ENCODE measurements around the gene GLOD4. TPM values are rescaled to one million over a fixed set of nuclear protein-coding genes. Genes with fewer than 3 reads are reported as not detected.
A peak's percentile ranks its signal among the peaks of the same experiment; 100 is the strongest.

The GLOD4 gene, protein sequence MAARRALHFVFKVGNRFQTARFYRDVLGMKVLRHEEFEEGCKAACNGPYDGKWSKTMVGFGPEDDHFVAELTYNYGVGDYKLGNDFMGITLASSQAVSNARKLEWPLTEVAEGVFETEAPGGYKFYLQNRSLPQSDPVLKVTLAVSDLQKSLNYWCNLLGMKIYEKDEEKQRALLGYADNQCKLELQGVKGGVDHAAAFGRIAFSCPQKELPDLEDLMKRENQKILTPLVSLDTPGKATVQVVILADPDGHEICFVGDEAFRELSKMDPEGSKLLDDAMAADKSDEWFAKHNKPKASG
- total RNA-seq (2013; cell fraction: nucleolus; rRNA removed): 72.1 and 79.7 TPM in 2 replicates
- 40.8 and 53.9 TPM in 2 replicates for total RNA-seq (2014; rRNA removed)
- total RNA-seq (2014; rRNA removed; fragmentation: Illumina TruSeq; extraction: Trizol): 59.9 and 65.3 TPM in 2 replicates
- 68.2 and 72.0 TPM in 2 replicates for total RNA-seq (2021)
- polyA plus RNA-seq (2011; ENCODE audit: low read depth): 37.5 TPM
- polyA plus RNA-seq (2011; rRNA removed): 87.1 and 108 TPM in 2 replicates
- polyA plus RNA-seq (2011; cell fraction: cytosol; rRNA removed): 34.3 and 46.0 TPM in 2 replicates
- 47.0 and 56.4 TPM in 2 replicates for polyA plus RNA-seq (2011; cell fraction: nucleus; rRNA removed)
- 45.5 and 52.9 TPM in 2 replicates for polyA plus RNA-seq (2012)
- polyA plus RNA-seq (2014; fragmentation: Illumina TruSeq; extraction: Trizol): 67.4 and 72.0 TPM in 2 replicates
- polyA plus RNA-seq (2014; fragmentation: Nextera tagmentation; extraction: Ambion mirVana): 100 to 1,000 TPM in 1 of 2 experiments, 10 to 100 TPM in 1; 83.4 to 107 TPM
- 67.1 and 79.0 TPM in 2 replicates for polyA plus RNA-seq (2014; rRNA removed)
- polyA plus RNA-seq (2016; fragmentation: Nextera tagmentation; extraction: Ambion mirVana): 10 to 100 TPM; 90.7 to 91.3 TPM
- polyA minus RNA-seq (2011; rRNA and poly(A)+ RNA removed): 20.7 and 26.4 TPM in 2 replicates
- polyA minus RNA-seq (2011; cell fraction: cytosol; rRNA and poly(A)+ RNA removed): 13.1 and 18.4 TPM in 2 replicates
- polyA minus RNA-seq (2011; cell fraction: nucleus; rRNA and poly(A)+ RNA removed): 12.3 and 22.7 TPM in 2 replicates
- Bru-seq, nascent RNA: percentile 81 among the genes with signal in this experiment
- percentile 90 among the genes with signal in this experiment for BruChase-seq, experiment 1, labeled RNA remaining after a 6-hour chase
- BruChase-seq, experiment 2, labeled RNA remaining after a 2-hour chase: percentile 87 among the genes with signal in this experiment
- long read RNA-seq, experiment 1, transcript GLOD4-202 (9 exons, 2,059 nt): major isoform, 90 of 106 reads
- long read RNA-seq, experiment 1, partial matches to known transcripts: 6 of 106 reads
- long read RNA-seq, experiment 1, other reads (novel, unspliced or antisense): 9 of 106 reads
- long read RNA-seq, experiment 2, transcript GLOD4-214 (7 exons, 2,737 nt): minor isoform, 5 of 644 reads
- long read RNA-seq, experiment 2, transcript GLOD4-202 (9 exons, 2,059 nt): major isoform, 574 of 644 reads
- long read RNA-seq, experiment 2, partial matches to known transcripts: 31 of 644 reads
- long read RNA-seq, experiment 2, other reads (novel, unspliced or antisense): 30 of 644 reads

DNA sequence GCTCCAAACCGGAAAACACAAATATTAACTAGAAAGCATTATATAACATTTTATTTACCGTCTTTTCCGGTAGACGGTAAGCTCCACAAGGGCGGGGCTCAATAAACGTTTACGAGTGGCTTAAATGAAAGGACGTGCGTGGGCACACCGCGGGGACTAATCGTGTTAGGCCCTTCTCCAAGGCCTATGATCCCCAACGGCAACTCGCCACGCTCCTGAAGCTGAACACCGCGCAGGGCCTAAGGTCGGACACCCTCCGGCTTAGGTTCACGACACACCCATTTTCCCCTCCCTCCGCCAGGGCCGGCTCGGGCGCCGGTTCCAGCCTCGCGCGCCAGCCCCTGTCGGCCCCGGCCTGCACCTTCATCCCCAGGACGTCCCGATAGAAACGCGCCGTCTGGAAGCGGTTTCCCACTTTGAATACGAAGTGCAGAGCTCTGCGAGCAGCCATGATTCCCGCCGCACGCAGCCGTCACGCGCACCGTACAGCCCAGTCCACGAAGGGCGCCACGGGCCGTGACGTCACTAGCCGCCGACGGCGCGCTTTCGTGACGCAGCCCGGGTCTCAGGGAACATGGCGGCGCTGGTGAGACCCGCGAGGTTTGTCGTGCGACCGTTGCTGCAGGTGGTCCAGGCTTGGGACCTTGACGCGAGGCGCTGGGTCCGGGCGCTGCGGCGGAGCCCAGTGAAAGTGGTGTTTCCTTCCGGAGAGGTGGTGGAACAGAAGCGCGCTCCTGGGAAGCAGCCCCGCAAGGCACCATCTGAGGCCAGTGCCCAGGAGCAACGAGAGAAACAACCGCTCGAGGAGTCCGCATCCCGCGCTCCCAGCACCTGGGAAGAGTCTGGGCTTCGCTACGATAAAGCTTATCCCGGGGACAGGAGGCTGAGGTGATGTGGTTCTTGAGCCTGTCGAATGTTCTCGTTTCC, at the start of gene GLOD4, which contains the start of gene MRM3:
Gene GLOD4 (minus strand): TSS at position 476 of the 927 bp plus-strand sequence. CDS start 25 bp downstream, at position 451.
Gene MRM3 (plus strand): TSS at position 549 of the 927 bp plus-strand sequence. CDS start 26 bp downstream, at position 575.
- Histone ChIP-seq H3K27me3 (replicated peaks in 1 of 2; ENCODE audit: control insufficient read depth in 2 of 2, insufficient read depth in 2 of 2, low read length in 1 of 2) (no peaks in the 10 kb centered on the region), H3K4me1 (ENCODE audit: control insufficient read depth, insufficient read depth, low read length) (peaks cover 10% of the 10 kb centered on the region), H2AFZ (ENCODE audit: control insufficient read depth, low read depth, low read length) (peak within 1 kb of the TSS; percentile 80), H3K9me3 (replicated peaks; ENCODE audit: control insufficient read depth, insufficient read depth, low read length) (no peaks in the 10 kb centered on the region), H3K4me3 (peak within 1 kb of the TSS; percentile 89), H4K20me1 (ENCODE audit: control insufficient read depth, insufficient read depth) (no peaks in the 10 kb centered on the region), H3K27ac (ENCODE audit: control insufficient read depth, insufficient read depth) (peak within 1 kb of the TSS; percentile 72), H3K4me2 (ENCODE audit: control insufficient read depth, insufficient read depth) (peak within 1 kb of the TSS; percentile 81), H3K9ac (ENCODE audit: control insufficient read depth, insufficient read depth, low read length) (peak within 1 kb of the TSS; percentile 86), H3K79me2 (ENCODE audit: control insufficient read depth, insufficient read depth, low read length) (peaks cover 41% of the 10 kb centered on the region), H3K36me3 (ENCODE audit: control insufficient read depth in 2 of 2, insufficient read depth in 2 of 2, low read length in 1 of 2) (peaks cover 0 to 12% of the 10 kb centered on the region in 2 experiments; a peak in 3 of 4 replicates)
- peak; percentile 72 for DNase-seq (ENCODE audit: low read depth, low spot score)
- ChIA-PET CTCF (interaction anchor here (0.6 to 2.2 kb wide), 11 partner anchors 27 to 370 kb away, joined by 3 to 13 read pairs (median 3); partner anchors contain the start of genes NXN and TIMM22), SMC1A (ENCODE audit: uncharacterized antibody, unreplicated experiment) (interaction anchor here (0.9 to 2.4 kb wide), 7 partner anchors 18 to 370 kb away, joined by 3 to 13 read pairs (median 4); partner anchors contain the start of gene NXN), RAD21 (ENCODE audit: unreplicated experiment) (interaction anchor here (0.8 to 3.9 kb wide), 6 partner anchors 14 to 366 kb away, joined by 3 to 25 read pairs (median 5); partner anchors contain the start of genes NXN and TIMM22), POLR2A (interaction anchor here (0.5 to 2.0 kb wide), 6 partner anchors 9 to 214 kb away, joined by 3 to 9 read pairs (median 4); partner anchors contain the start of genes GEMIN4 and TIMM22)
- peak; percentile 57 for FAIRE-seq
- intact Hi-C loops (cut with micrococcal nuclease; ENCODE audit: unreplicated experiment) (loop anchor here (5.0 kb wide), 2 partner anchors 50 to 215 kb away; partner anchors contain the start of genes TIMM22 and TLCD3A), in situ Hi-C loops (cut with MboI) (no loop called here)
- under 1% methylated on average over 87 of the region's 87 CpGs for WGBS (ENCODE audit: insufficient coverage, insufficient replicate concordance, low lambda C conversion rate, missing lambda C conversion rate)
- BruUV-seq (replicated peaks): TSS peak; percentile 80
- peak; percentile 96 for ATAC-seq
- TF ChIP-seq, protein P1, sequence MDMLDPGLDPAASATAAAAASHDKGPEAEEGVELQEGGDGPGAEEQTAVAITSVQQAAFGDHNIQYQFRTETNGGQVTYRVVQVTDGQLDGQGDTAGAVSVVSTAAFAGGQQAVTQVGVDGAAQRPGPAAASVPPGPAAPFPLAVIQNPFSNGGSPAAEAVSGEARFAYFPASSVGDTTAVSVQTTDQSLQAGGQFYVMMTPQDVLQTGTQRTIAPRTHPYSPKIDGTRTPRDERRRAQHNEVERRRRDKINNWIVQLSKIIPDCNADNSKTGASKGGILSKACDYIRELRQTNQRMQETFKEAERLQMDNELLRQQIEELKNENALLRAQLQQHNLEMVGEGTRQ (IDR thresholded peaks at IDR 0.05; ENCODE audit: borderline replicate concordance, low read depth, low read length): peak; percentile 60
- peak; percentile 21 to 39; a peak in 2 of 4 replicates for TF ChIP-seq IKZF2 (IDR thresholded peaks at IDR 0.05)
- TF ChIP-seq CREM (IDR thresholded peaks at IDR 0.05; ENCODE audit: low read depth): peak; percentile 100
- TF ChIP-seq, protein P2, sequence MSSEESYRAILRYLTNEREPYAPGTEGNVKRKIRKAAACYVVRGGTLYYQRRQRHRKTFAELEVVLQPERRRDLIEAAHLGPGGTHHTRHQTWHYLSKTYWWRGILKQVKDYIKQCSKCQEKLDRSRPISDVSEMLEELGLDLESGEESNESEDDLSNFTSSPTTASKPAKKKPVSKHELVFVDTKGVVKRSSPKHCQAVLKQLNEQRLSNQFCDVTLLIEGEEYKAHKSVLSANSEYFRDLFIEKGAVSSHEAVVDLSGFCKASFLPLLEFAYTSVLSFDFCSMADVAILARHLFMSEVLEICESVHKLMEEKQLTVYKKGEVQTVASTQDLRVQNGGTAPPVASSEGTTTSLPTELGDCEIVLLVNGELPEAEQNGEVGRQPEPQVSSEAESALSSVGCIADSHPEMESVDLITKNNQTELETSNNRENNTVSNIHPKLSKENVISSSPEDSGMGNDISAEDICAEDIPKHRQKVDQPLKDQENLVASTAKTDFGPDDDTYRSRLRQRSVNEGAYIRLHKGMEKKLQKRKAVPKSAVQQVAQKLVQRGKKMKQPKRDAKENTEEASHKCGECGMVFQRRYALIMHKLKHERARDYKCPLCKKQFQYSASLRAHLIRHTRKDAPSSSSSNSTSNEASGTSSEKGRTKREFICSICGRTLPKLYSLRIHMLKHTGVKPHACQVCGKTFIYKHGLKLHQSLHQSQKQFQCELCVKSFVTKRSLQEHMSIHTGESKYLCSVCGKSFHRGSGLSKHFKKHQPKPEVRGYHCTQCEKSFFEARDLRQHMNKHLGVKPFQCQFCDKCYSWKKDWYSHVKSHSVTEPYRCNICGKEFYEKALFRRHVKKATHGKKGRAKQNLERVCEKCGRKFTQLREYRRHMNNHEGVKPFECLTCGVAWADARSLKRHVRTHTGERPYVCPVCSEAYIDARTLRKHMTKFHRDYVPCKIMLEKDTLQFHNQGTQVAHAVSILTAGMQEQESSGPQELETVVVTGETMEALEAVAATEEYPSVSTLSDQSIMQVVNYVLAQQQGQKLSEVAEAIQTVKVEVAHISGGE (CRISPR knock-in tag; IDR thresholded peaks at IDR 0.05): no peak
- no peak for TF ChIP-seq STAT3 (IDR thresholded peaks at IDR 0.05; ENCODE audit: low read depth, low read length)
- peak; percentile 28 for TF ChIP-seq MEF2B (IDR thresholded peaks at IDR 0.05; ENCODE audit: partially characterized antibody, poor library complexity, severe bottlenecking)
- TF ChIP-seq POU2F2 (IDR thresholded peaks at IDR 0.05; ENCODE audit: borderline replicate concordance, low read depth, low read length): peak; percentile 82; the same call in 2 of the 3 replicates
- TF ChIP-seq ZZZ3 (IDR thresholded peaks at IDR 0.05; ENCODE audit: control insufficient read depth, insufficient read length, low read depth): no peak
- no peak for TF ChIP-seq SMARCA5 (IDR thresholded peaks at IDR 0.05)
- peak; percentile 32 to 75; a peak in 2 of 3 replicates for TF ChIP-seq EGR1 (IDR thresholded peaks at IDR 0.05; ENCODE audit: borderline replicate concordance in 1 of 2, low read depth in 2 of 2, low read length in 2 of 2)
- TF ChIP-seq MYB (IDR thresholded peaks at IDR 0.05; ENCODE audit: borderline replicate concordance, low read depth, low read length): peak; percentile 61; the same call in 1 of the 2 replicates

All from GM12878 (cell line).